A549 (cell line): ENCODE measurements around the gene SLIT3. TPM values are rescaled to one million over a fixed set of nuclear protein-coding genes. Genes with fewer than 3 reads are reported as not detected.

ENCODE experiments used
- ATAC-seq, 2 experiments: fragments of 200-7000 bp in 1 of 2; fragments of >200 bp in 1 of 2; cut with Nextera tagmentation in 1 of 2; cut with Tn5 transposase in 1 of 2; 3 replicates each; pipeline versions ENCODE4 v1.8.0 to v1.9.1; 2018 to 2020; ENCODE audit warnings: mild to moderate bottlenecking in 1 of 2, moderate library complexity in 1 of 2
- CTCF ChIA-PET: fragments of 300-600 bp; sonication (Branson Sonifier 250); formaldehyde crosslinking; extraction: SDS; loops from one replicate; lab custom pipeline; 2021; ENCODE audit warnings: antibody characterized with exemption, inconsistent platforms; lab: Yijun Ruan, JAX
- POLR2A ChIA-PET: fragments of 350-600 bp; formaldehyde crosslinking; extraction: SDS; loops from one replicate; lab custom pipeline; 2021; ENCODE audit warnings: antibody characterized with exemption, inconsistent platforms; lab: Yijun Ruan, JAX
- DNase-seq, 2 experiments: peaks; one replicate each; pipeline versions ENCODE4 v3.0.0 to v3.0.0-alpha.2; 2011 to 2016; ENCODE audit warnings: low read depth in 1 of 2, low spot score in 1 of 2
- FAIRE-seq: peaks from 2 replicates; lab custom pipeline; 2011; peaks lifted over from hg19 to GRCh38; lab: Jason Lieb, UNC
- H3K27ac ChIP-seq, 2 experiments: fragments of >200 bp; sonication (Bioruptor Twin); formaldehyde crosslinking; 3 replicates each; pipeline ENCODE4 v1.5.1; 2016 to 2017
- H3K4me1 ChIP-seq: fragments of >200 bp; sonication (Bioruptor Twin); formaldehyde crosslinking; 3 replicates; pipeline ENCODE4 v1.6.1; 2016
- H3K4me2 ChIP-seq: fragments of >200 bp; sonication (Bioruptor Twin); formaldehyde crosslinking; 3 replicates; pipeline ENCODE4 v1.6.1; 2016
- H3K4me3 ChIP-seq: fragments of >200 bp; sonication (Bioruptor Twin); formaldehyde crosslinking; 3 replicates; pipeline ENCODE4 v1.5.1; 2016
- H3K9me3 ChIP-seq: fragments of >200 bp; sonication (Bioruptor Twin); formaldehyde crosslinking; 3 replicates; pipeline ENCODE4 v1.6.1; 2016
- ATOH8 ChIP-seq: fragments of 250-450 bp; sonication (Bioruptor Pico); IDR thresholded peaks from 2 replicates; pipeline ENCODE4 v1.5.0; 2020; ENCODE audit warnings: low read depth, mild to moderate bottlenecking, moderate library complexity
- BHLHE40 ChIP-seq: IDR thresholded peaks from 2 replicates; pipeline ENCODE4 v1.6.1; 2012; ENCODE audit warnings: low read depth, low read length, inconsistent platforms
- CBX8 ChIP-seq: fragments of 200-600 bp; sonication (generic); IDR thresholded peaks from 2 replicates; pipeline ENCODE4 v1.6.1; 2016
- CEBPB ChIP-seq, 2 experiments: fragments of >200 bp in 1 of 2; sonication (Bioruptor Twin) in 1 of 2; formaldehyde crosslinking in 1 of 2; IDR thresholded peaks; 2 replicates each; pipeline ENCODE4 v1.6.1; 2012 to 2016
- CHD2 ChIP-seq: fragments of 150-350 bp; IDR thresholded peaks from 2 replicates; pipeline ENCODE4 v1.6.1; 2014; ENCODE audit warnings: low read length; ENCODE audit not compliant: partially characterized antibody
- CHD4 ChIP-seq: fragments of 200-600 bp; sonication (generic); IDR thresholded peaks from 2 replicates; pipeline ENCODE4 v1.6.1; 2016; ENCODE audit warnings: antibody characterized with exemption, mild to moderate bottlenecking, borderline replicate concordance
- CTCF ChIP-seq: fragments of >200 bp; sonication (Bioruptor Twin); formaldehyde crosslinking; IDR thresholded peaks from 3 replicates; pipeline ENCODE4 v1.5.1; 2016
- E2F6 ChIP-seq: IDR thresholded peaks from 2 replicates; pipeline ENCODE4 v1.6.1; 2012; ENCODE audit warnings: low read depth, borderline replicate concordance
- EHF ChIP-seq: fragments of 250-450 bp; sonication (Bioruptor Pico); IDR thresholded peaks from 2 replicates; pipeline ENCODE4 v1.5.0; 2020; ENCODE audit warnings: mild to moderate bottlenecking
- EHMT2 ChIP-seq: fragments of 200-600 bp; sonication (generic); IDR thresholded peaks from 2 replicates; pipeline ENCODE4 v1.6.1; 2016; ENCODE audit warnings: antibody characterized with exemption, low read depth, mild to moderate bottlenecking, moderate library complexity
- GATA3 ChIP-seq: IDR thresholded peaks from 2 replicates; pipeline ENCODE4 v1.6.1; 2012; ENCODE audit warnings: borderline replicate concordance
- HMGXB4 ChIP-seq: fragments of 250-450 bp; sonication (Bioruptor Pico); IDR thresholded peaks from 2 replicates; pipeline ENCODE4 v1.5.0; 2021; ENCODE audit warnings: mild to moderate bottlenecking, moderate library complexity, borderline replicate concordance
- HOXA7 ChIP-seq: fragments of 250-450 bp; sonication (Bioruptor Pico); IDR thresholded peaks from 2 replicates; pipeline ENCODE4 v1.5.0; 2020; ENCODE audit warnings: mild to moderate bottlenecking, moderate library complexity
- JUNB ChIP-seq: fragments of >200 bp; sonication (Bioruptor Twin); formaldehyde crosslinking; IDR thresholded peaks from 2 replicates; pipeline ENCODE4 v1.6.1; 2016
- KDM5A ChIP-seq: fragments of 200-600 bp; sonication (generic); IDR thresholded peaks from 2 replicates; pipeline ENCODE4 v1.6.1; 2016; ENCODE audit warnings: antibody characterized with exemption, mild to moderate bottlenecking
- MAFK ChIP-seq: fragments of 450-650 bp; IDR thresholded peaks from 2 replicates; pipeline ENCODE4 v1.6.1; 2014; ENCODE audit not compliant: partially characterized antibody
- MAZ ChIP-seq: fragments of 150-350 bp; IDR thresholded peaks from 2 replicates; pipeline ENCODE4 v1.6.1; 2014; ENCODE audit warnings: antibody characterized with exemption, low read depth, low read length, borderline replicate concordance
- NPAS2 ChIP-seq: fragments of 250-450 bp; sonication (Bioruptor Pico); IDR thresholded peaks from 2 replicates; pipeline ENCODE4 v1.8.0; 2022; ENCODE audit warnings: mild to moderate bottlenecking, moderate library complexity, borderline replicate concordance
- RAD21 ChIP-seq, 2 experiments: fragments of >200 bp in 1 of 2; sonication (Bioruptor Twin) in 1 of 2; formaldehyde crosslinking in 1 of 2; IDR thresholded peaks in 1 of 2; conservative IDR thresholded peaks in 1 of 2; 2 replicates in 1 of 2; 3 replicates in 1 of 2; pipeline ENCODE4 v1.6.1; 2012 to 2018; ENCODE audit warnings: inconsistent platforms in 1 of 2
- RCOR1 ChIP-seq: fragments of 150-350 bp; IDR thresholded peaks from 2 replicates; pipeline ENCODE4 v1.6.1; 2014; ENCODE audit warnings: antibody characterized with exemption, low read length, low read depth
- RFX5 ChIP-seq: fragments of 450-650 bp; IDR thresholded peaks from 2 replicates; pipeline ENCODE4 v1.7.1; 2014; ENCODE audit warnings: antibody characterized with exemption, mild to moderate bottlenecking, moderate library complexity
- SMC3 ChIP-seq: fragments of >200 bp; sonication (Bioruptor Twin); formaldehyde crosslinking; IDR thresholded peaks from 3 replicates; pipeline ENCODE4 v1.6.1; 2018; ENCODE audit warnings: inconsistent platforms
- SREBF2 ChIP-seq: fragments of 450-650 bp; IDR thresholded peaks from 2 replicates; pipeline ENCODE4 v1.6.1; 2014; ENCODE audit warnings: mild to moderate bottlenecking, moderate library complexity
- TFCP2L1 ChIP-seq: fragments of 250-450 bp; sonication (Bioruptor Pico); IDR thresholded peaks from 2 replicates; pipeline ENCODE4 v1.5.0; 2021; ENCODE audit warnings: mild to moderate bottlenecking
- TP53 ChIP-seq: fragments of 250-450 bp; sonication (Bioruptor Pico); IDR thresholded peaks from 2 replicates; pipeline ENCODE4 v1.5.0; 2021; ENCODE audit warnings: mild to moderate bottlenecking, moderate library complexity
- USF2 ChIP-seq: fragments of 450-650 bp; IDR thresholded peaks from 2 replicates; pipeline ENCODE4 v1.6.1; 2014; ENCODE audit warnings: antibody characterized with exemption
- ZC3H11A ChIP-seq: fragments of 450-650 bp; IDR thresholded peaks from 2 replicates; pipeline ENCODE4 v1.6.1; 2014; ENCODE audit warnings: antibody characterized with exemption, mild to moderate bottlenecking
- ZNF302 ChIP-seq: fragments of 250-450 bp; sonication (Bioruptor Pico); IDR thresholded peaks from 2 replicates; pipeline ENCODE4 v1.9.0; 2021; ENCODE audit warnings: inconsistent platforms, mild to moderate bottlenecking, moderate library complexity
- ZSCAN20 ChIP-seq: fragments of 250-450 bp; sonication (Bioruptor Pico); IDR thresholded peaks from 2 replicates; pipeline ENCODE4 v1.8.0; 2022; ENCODE audit warnings: mild to moderate bottlenecking, moderate library complexity
- WGBS: methylation state at CpG from one replicate; pipeline ENCODE4 v1.1.6; 2017; ENCODE audit errors: missing lambda C conversion rate; 5-methylcytosine and 5-hydroxymethylcytosine counted together
- polyA plus RNA-seq, 4 experiments: library from polyadenylated mRNA; depleted of rRNA in 3 of 4; stranded (reverse); fragments of >200 nt; fragmentation: RNase III in 1 of 4; extraction: RNeasy Plus Mini Kit Qiagen cat#74134 plus additional on column Dnase treatment in 1 of 4; gene quantifications; 2 replicates in 3 of 4; 3 replicates in 1 of 4; pipeline ENCODE4 v1.2.3, GENCODE V29; 2011 to 2017

SLIT3 gene
- polyA plus RNA-seq, 2 of the 4 experiments (the other 2 are of a cell fraction): 12.7 to 22.9 TPM

- peak; percentile 3 to 4; a peak in 4 of 6 replicates for ATAC-seq
- no peak for TF ChIP-seq MAZ
- 0 out of 2 replicates have a peak, but pooled peaks have one; percentile 16 for TF ChIP-seq JUNB
- no peak for TF ChIP-seq BHLHE40
- no peak for TF ChIP-seq HOXA7 (CRISPR knock-in tag)
- TF ChIP-seq EHF (CRISPR knock-in tag): no peak
- peak; percentile 64; the same call in 1 of the 2 replicates for TF ChIP-seq CHD4
- no peak for TF ChIP-seq NPAS2 (CRISPR knock-in tag)
- peak; percentile 21; the same call in 1 of the 3 replicates for TF ChIP-seq CTCF
- peak; percentile 14; the same call in 1 of the 2 replicates for TF ChIP-seq GATA3
- TF ChIP-seq TFCP2L1 (CRISPR knock-in tag): no peak
- TF ChIP-seq SMC3: no peak
- TF ChIP-seq SREBF2: no peak
- no peak for TF ChIP-seq CEBPB (IDR thresholded peaks at IDR 0.05)
- no peak for TF ChIP-seq KDM5A
- TF ChIP-seq USF2: no peak
- TF ChIP-seq RAD21 (conservative IDR thresholded peaks at IDR 0.05 in 1 of 2, IDR thresholded peaks at IDR 0.05 in 1 of 2): 0 out of 5 replicates have a peak, but pooled peaks of 1 of the 2 experiments have one; percentile 11
- TF ChIP-seq, all 56 proteins: peak for 5
- FAIRE-seq (no peak), DNase-seq (peak in 1 of 2 experiments; percentile 46)
- 70% methylated on average over 6 of the region's 6 CpGs for WGBS
- ChIA-PET POLR2A (interaction anchor here (0.9 to 1.3 kb wide), 4 partner anchors 18 to 190 kb away, joined by 3 to 10 read pairs (median 4); partner anchors contain the start of gene SLIT3), CTCF (interaction anchor here (0.7 to 1.9 kb wide), 6 partner anchors 9 to 173 kb away, joined by 3 to 16 read pairs (median 6); partner anchors contain the start of gene SLIT3)
- H3K4me1 ChIP-seq: peaks cover 69% of the 10 kb centered on the region
- H3K27ac ChIP-seq: peak overlapping the region; percentile 63 to 88
- peaks cover 22% of the 10 kb centered on the region; the same call in 2 of the 3 replicates for H3K9me3 ChIP-seq
- H3K4me3 ChIP-seq: no peak overlapping the region
- peak overlapping the region; percentile 44 for H3K4me2 ChIP-seq
These were observed 140.5 kb downstream of the SLIT3 start for GRCh38 chr5:169160405-169160901.

- Histone ChIP-seq H3K27ac (no peak overlapping the region), H3K4me2 (no peak overlapping the region), H3K4me1 (peaks cover 54% of the 10 kb centered on the region), H3K4me3 (no peak overlapping the region), H3K9me3 (peaks cover 22% of the 10 kb centered on the region; the same call in 2 of the 3 replicates)
- ChIA-PET POLR2A (no interaction called here), CTCF (no interaction called here)
- FAIRE-seq (no peak), ATAC-seq (no peak), DNase-seq (no peak)
- WGBS: 89% methylated on average over 4 of the region's 4 CpGs
- no peak for TF ChIP-seq CHD2
- no peak for TF ChIP-seq JUNB
- no peak for TF ChIP-seq RFX5
- TF ChIP-seq TP53 (CRISPR knock-in tag): no peak
- TF ChIP-seq GATA3: no peak
- no peak for TF ChIP-seq ATOH8
- no peak for TF ChIP-seq CBX8
- TF ChIP-seq E2F6: no peak
- TF ChIP-seq SREBF2: no peak
- no peak for TF ChIP-seq EHF (CRISPR knock-in tag)
- TF ChIP-seq BHLHE40: no peak
- TF ChIP-seq MAZ: no peak
- TF ChIP-seq ZSCAN20 (CRISPR knock-in tag): no peak
- no peak for TF ChIP-seq HMGXB4 (CRISPR knock-in tag)
- no peak for TF ChIP-seq ZC3H11A
- TF ChIP-seq ZNF302 (CRISPR knock-in tag): no peak
- TF ChIP-seq RCOR1: no peak
- TF ChIP-seq EHMT2: no peak
- no peak for TF ChIP-seq MAFK
These were observed 142.2 kb downstream of the SLIT3 start for GRCh38 chr5:169158764-169159163.
